ENCODE measurements around the gene LGALS9.

DNA sequence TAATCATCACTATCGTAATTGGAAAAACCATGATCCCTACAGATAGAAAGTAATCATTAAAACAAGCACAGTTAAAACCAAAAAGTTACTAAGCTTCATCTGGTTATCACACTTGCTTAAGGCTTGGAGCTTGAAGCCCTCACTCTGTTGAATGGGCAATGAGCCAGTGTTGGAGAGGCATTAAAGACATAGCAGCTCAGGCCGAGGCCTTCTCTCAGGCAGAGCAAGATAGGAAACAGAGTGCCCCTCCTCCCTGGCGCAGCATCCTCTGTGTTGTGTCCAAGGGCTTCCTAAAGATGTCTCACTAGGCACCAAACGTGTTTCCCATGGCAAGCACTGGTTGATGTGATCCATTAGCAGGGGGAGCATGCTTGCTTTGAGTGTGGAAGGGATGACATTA lies 34.9 kb upstream of the LGALS9 start:
- no peak for TF ChIP-seq CEBPB (IDR thresholded peaks at IDR 0.05)
- TF ChIP-seq EP300 (IDR thresholded peaks at IDR 0.05; ENCODE audit: borderline replicate concordance), result no peak
- TF ChIP-seq FOXM1 (IDR thresholded peaks at IDR 0.05; ENCODE audit: borderline replicate concordance, low read depth), result no peak
- TF ChIP-seq, protein P1, sequence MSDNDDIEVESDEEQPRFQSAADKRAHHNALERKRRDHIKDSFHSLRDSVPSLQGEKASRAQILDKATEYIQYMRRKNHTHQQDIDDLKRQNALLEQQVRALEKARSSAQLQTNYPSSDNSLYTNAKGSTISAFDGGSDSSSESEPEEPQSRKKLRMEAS (IDR thresholded peaks at IDR 0.05), result no peak
- no peak for TF ChIP-seq REST (IDR thresholded peaks at IDR 0.05; ENCODE audit: low read depth)
- TF ChIP-seq TEAD4 (IDR thresholded peaks at IDR 0.05), result no peak
- no peak for TF ChIP-seq YY1 (IDR thresholded peaks at IDR 0.05; ENCODE audit: low read depth)

Measured in Ishikawa (cell line).